CD14-positive monocyte (primary cell): ENCODE data around the gene ANKRD37. TPM values are rescaled to one million over a fixed set of nuclear protein-coding genes. Genes with fewer than 3 reads are reported as not detected.

Experiments
- DNase-seq, 3 donors: peaks; one replicate each; pipeline ENCODE4 v3.0.0-alpha.2; 2011 to 2022
- H2AFZ ChIP-seq: 2 replicates; pipeline ENCODE4 v1.6.0; 2012; ENCODE audit warnings: mild to moderate bottlenecking, low read depth, low read length, inconsistent platforms; ENCODE audit not compliant: insufficient read depth, poor library complexity, severe bottlenecking
- H3K27ac ChIP-seq, 2 donors: 1 replicate in 1 of 2; 2 replicates in 1 of 2; pipeline ENCODE4 v1.5.1; 2012 to 2013; ENCODE audit warnings: low read length in 2 of 2, control low read depth in 1 of 2, inconsistent platforms in 1 of 2, low read depth in 1 of 2, mild to moderate bottlenecking in 1 of 2
- H3K27me3 ChIP-seq, 2 donors: one replicate each; pipeline versions ENCODE4 v1.6.0 to v1.6.1; 2011 to 2013; ENCODE audit warnings: low read length in 2 of 2; ENCODE audit not compliant: control insufficient read depth in 2 of 2, insufficient read depth in 2 of 2
- H3K36me3 ChIP-seq, 2 donors: replicated peaks in 1 of 2; 1 replicate in 1 of 2; 2 replicates in 1 of 2; pipeline versions ENCODE4 v1.5.1 to v1.6.1; 2012 to 2013; ENCODE audit warnings: low read length in 2 of 2, control low read depth in 1 of 2, inconsistent platforms in 1 of 2, mild to moderate bottlenecking in 1 of 2; ENCODE audit not compliant: insufficient read depth in 2 of 2, control insufficient read depth in 1 of 2
- H3K4me1 ChIP-seq, 2 donors: 1 replicate in 1 of 2; 2 replicates in 1 of 2; pipeline versions ENCODE4 v1.5.1 to v1.6.1; 2012 to 2013; ENCODE audit warnings: low read length in 2 of 2, control low read depth in 1 of 2, inconsistent platforms in 1 of 2, mild to moderate bottlenecking in 1 of 2, moderate library complexity in 1 of 2; ENCODE audit not compliant: insufficient read depth in 2 of 2, control insufficient read depth in 1 of 2
- H3K4me2 ChIP-seq: replicated peaks from 2 replicates; pipeline ENCODE3; 2012; ENCODE audit warnings: low read length, moderate library complexity, mild to moderate bottlenecking; ENCODE audit not compliant: poor library complexity, severe bottlenecking; ENCODE audit errors: extremely low read depth
- H3K4me3 ChIP-seq, 3 experiments: fragments of 200-600 bp in 1 of 3; sonication (generic) in 1 of 3; replicated peaks in 1 of 3; 1 replicate in 2 of 3; 2 replicates in 1 of 3; pipeline ENCODE4 v1.5.1; 2011 to 2013; ENCODE audit warnings: low read length in 3 of 3, mild to moderate bottlenecking in 3 of 3, control low read depth in 2 of 3, low read depth in 2 of 3, inconsistent platforms in 1 of 3, moderate library complexity in 1 of 3
- H3K79me2 ChIP-seq: 2 replicates; pipeline ENCODE4 v1.6.0; 2012; ENCODE audit warnings: mild to moderate bottlenecking, control low read depth, inconsistent platforms, low read length, moderate library complexity; ENCODE audit not compliant: insufficient read depth
- H3K9ac ChIP-seq: 2 replicates; pipeline ENCODE4 v1.6.0; 2017; ENCODE audit warnings: low read length, mild to moderate bottlenecking; ENCODE audit not compliant: insufficient read depth, poor library complexity, severe bottlenecking
- H3K9me3 ChIP-seq, 2 donors: replicated peaks in 1 of 2; 1 replicate in 1 of 2; 2 replicates in 1 of 2; pipeline versions ENCODE4 v1.5.1 to v1.6.1; 2012 to 2013; ENCODE audit warnings: low read length in 2 of 2, control low read depth in 1 of 2; ENCODE audit not compliant: control insufficient read depth in 1 of 2, insufficient read depth in 1 of 2
- H4K20me1 ChIP-seq: 2 replicates; pipeline ENCODE4 v1.6.0; 2012; ENCODE audit warnings: mild to moderate bottlenecking, low read length, control low read depth, moderate library complexity; ENCODE audit not compliant: insufficient read depth
- H3K27ac Mint-ChIP-seq, 7 donors: one replicate each; pipeline ENCODE4 v1.8.0; 2020; ENCODE audit warnings: mild to moderate bottlenecking in 7 of 7, mixed read lengths in 7 of 7, moderate library complexity in 6 of 7, inconsistent platforms in 2 of 7
- H3K27me3 Mint-ChIP-seq, 3 donors: one replicate each; pipeline ENCODE4 v1.8.0; 2021 to 2022; ENCODE audit warnings: low read depth in 3 of 3, mild to moderate bottlenecking in 3 of 3, mixed read lengths in 3 of 3, moderate library complexity in 3 of 3, inconsistent platforms in 1 of 3
- H3K36me3 Mint-ChIP-seq, 2 donors: one replicate each; pipeline ENCODE4 v1.8.0; 2020; ENCODE audit warnings: mixed read lengths in 2 of 2, inconsistent platforms in 1 of 2, mild to moderate bottlenecking in 1 of 2
- H3K4me1 Mint-ChIP-seq: one replicate; pipeline ENCODE4 v1.8.0; 2020; ENCODE audit warnings: mild to moderate bottlenecking, mixed read lengths
- H3K4me3 Mint-ChIP-seq, 2 donors: one replicate each; pipeline ENCODE4 v1.8.0; 2020; ENCODE audit warnings: mild to moderate bottlenecking in 2 of 2, mixed read lengths in 2 of 2, moderate library complexity in 1 of 2
- H3K9me3 Mint-ChIP-seq, 7 donors: one replicate each; pipeline ENCODE4 v1.8.0; 2020 to 2022; ENCODE audit warnings: mixed read lengths in 7 of 7, mild to moderate bottlenecking in 6 of 7, moderate library complexity in 6 of 7, inconsistent platforms in 2 of 7
- WGBS: methylation state at CpG from one replicate; pipeline ENCODE4 v1.1.5; 2013; ENCODE audit warnings: missing lambda C conversion rate; ENCODE audit not compliant: insufficient coverage; 5-methylcytosine and 5-hydroxymethylcytosine counted together
- intact Hi-C, 2 donors: fragments of 100-400 bp; cut with micrococcal nuclease; formaldehyde crosslinking; loops; one replicate each; pipeline versions ENCODE4 v1.15.0 to v1.15.1; 2023
- polyA plus RNA-seq, 3 donors: library from polyadenylated mRNA; depleted of rRNA in 1 of 3; unstranded in 2 of 3; stranded (reverse) in 1 of 3; fragments of 300-500 nt in 2 of 3; fragments of >200 nt in 1 of 3; fragmentation: Illumina TruSeq in 2 of 3; gene quantifications; 1 replicate in 2 of 3; 2 replicates in 1 of 3; pipeline ENCODE4 v1.2.3, GENCODE V29; 2012 to 2021
- TF ChIP-seq, protein P1 (sequence below): fragments of 200-600 bp; IDR thresholded peaks from one replicate; pipeline ENCODE4 v1.8.0; 2022; ENCODE audit warnings: antibody characterized with exemption, mild to moderate bottlenecking

Gene ANKRD37
- polyA plus RNA-seq, 3 donors = 4.2 to 6.5 (median 5.4) TPM

- H3K27ac Mint-ChIP-seq = no peak overlapping the region
Observed at GRCh38 chr4:185352741-185353140, 43.9 kb upstream of the ANKRD37 start.

GRCh38 chr4:185357211-185357610 lies 39.4 kb upstream of the ANKRD37 start:
- intact Hi-C loops = no loop called here
- H3K4me3 ChIP-seq = no peak overlapping the region
- H3K9me3 ChIP-seq = no peaks in the 10 kb centered on the region
- H3K36me3 ChIP-seq = no peaks in the 10 kb centered on the region
- no peak overlapping the region for H3K4me2 ChIP-seq
- Mint-ChIP-seq H3K36me3 (no peaks in the 10 kb centered on the region), H3K4me1 (no peaks in the 10 kb centered on the region), H3K4me3 (no peak overlapping the region), H3K27ac (no peak overlapping the region), H3K9me3 (peaks cover 0 to 2% (median 0%) of the 10 kb centered on the region in 7 donors), H3K27me3 (peaks cover 0 to 4% (median 3%) of the 10 kb centered on the region in 3 donors)
- H2AFZ ChIP-seq = no peak overlapping the region
- TF ChIP-seq, protein P1, sequence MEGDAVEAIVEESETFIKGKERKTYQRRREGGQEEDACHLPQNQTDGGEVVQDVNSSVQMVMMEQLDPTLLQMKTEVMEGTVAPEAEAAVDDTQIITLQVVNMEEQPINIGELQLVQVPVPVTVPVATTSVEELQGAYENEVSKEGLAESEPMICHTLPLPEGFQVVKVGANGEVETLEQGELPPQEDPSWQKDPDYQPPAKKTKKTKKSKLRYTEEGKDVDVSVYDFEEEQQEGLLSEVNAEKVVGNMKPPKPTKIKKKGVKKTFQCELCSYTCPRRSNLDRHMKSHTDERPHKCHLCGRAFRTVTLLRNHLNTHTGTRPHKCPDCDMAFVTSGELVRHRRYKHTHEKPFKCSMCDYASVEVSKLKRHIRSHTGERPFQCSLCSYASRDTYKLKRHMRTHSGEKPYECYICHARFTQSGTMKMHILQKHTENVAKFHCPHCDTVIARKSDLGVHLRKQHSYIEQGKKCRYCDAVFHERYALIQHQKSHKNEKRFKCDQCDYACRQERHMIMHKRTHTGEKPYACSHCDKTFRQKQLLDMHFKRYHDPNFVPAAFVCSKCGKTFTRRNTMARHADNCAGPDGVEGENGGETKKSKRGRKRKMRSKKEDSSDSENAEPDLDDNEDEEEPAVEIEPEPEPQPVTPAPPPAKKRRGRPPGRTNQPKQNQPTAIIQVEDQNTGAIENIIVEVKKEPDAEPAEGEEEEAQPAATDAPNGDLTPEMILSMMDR = no peak
- H3K27me3 ChIP-seq = no peaks in the 10 kb centered on the region
- H3K79me2 ChIP-seq = no peaks in the 10 kb centered on the region
- no peak overlapping the region for H3K9ac ChIP-seq
- no peaks in the 10 kb centered on the region for H3K4me1 ChIP-seq
- WGBS = 93% methylated on average over 3 of the region's 5 CpGs
- DNase-seq = no peak
- H3K27ac ChIP-seq = no peak overlapping the region
- no peaks in the 10 kb centered on the region for H4K20me1 ChIP-seq

More at GRCh38 chr4:185352741-185353140, 43.9 kb upstream of the ANKRD37 start:
- no peak overlapping the region for H3K27ac ChIP-seq
- no peaks in the 10 kb centered on the region for H3K4me1 ChIP-seq
- no peaks in the 10 kb centered on the region for H3K9me3 ChIP-seq
- no peak overlapping the region for H3K4me3 Mint-ChIP-seq
- H3K27me3 Mint-ChIP-seq = peaks cover 0 to 6% (median 3%) of the 10 kb centered on the region in 3 donors
- H3K4me1 Mint-ChIP-seq = peaks cover 3% of the 10 kb centered on the region
- no peaks in the 10 kb centered on the region for H3K36me3 Mint-ChIP-seq
- no peaks in the 10 kb centered on the region for H4K20me1 ChIP-seq
- H3K9me3 Mint-ChIP-seq = peaks cover 0 to 9% (median 0%) of the 10 kb centered on the region in 7 donors
- no peaks in the 10 kb centered on the region for H3K79me2 ChIP-seq
- H3K9ac ChIP-seq = no peak overlapping the region
- no peaks in the 10 kb centered on the region for H3K36me3 ChIP-seq
- TF ChIP-seq, protein P1 = no peak
- H3K4me2 ChIP-seq = no peak overlapping the region
- 100% methylated on average over 1 of the region's 2 CpGs for WGBS
- H3K27me3 ChIP-seq = no peaks in the 10 kb centered on the region
- H3K4me3 ChIP-seq = no peak overlapping the region
- H2AFZ ChIP-seq = no peak overlapping the region
- no peak for DNase-seq
- intact Hi-C loops = no loop called here
